Measurements from ENCODE around the gene BCAS2.
"Not testable (repeated sequence)": the region's sequence is repeated elsewhere in the genome, so short reads cannot be mapped to it uniquely, and the experiment has no call there.

The BCAS2 gene

GRCh38 chr1:114581335-114582287 is at the start of gene BCAS2:
Gene BCAS2 (minus strand): TSS chr1:114581615. CDS start chr1:114581591, 24 bp downstream.
- peak; percentile 96 to 97 for DNase-seq (ENCODE audit: low read depth in 2 of 2)

GRCh38 chr1:114627107-114627506 is 45.7 kb upstream of the BCAS2 start:
- DNase-seq (ENCODE audit: low read depth in 2 of 2), result no peak

GRCh38 chr1:114623364-114623763 is 41.9 kb upstream of the BCAS2 start:
- DNase-seq (ENCODE audit: low read depth in 2 of 2), result no peak

- no peak for DNase-seq (ENCODE audit: low read depth in 2 of 2)
Measured at GRCh38 chr1:114620419-114620818, 39.0 kb upstream of the BCAS2 start.

- no peak for DNase-seq (ENCODE audit: low read depth in 2 of 2)
Measured at GRCh38 chr1:114618606-114619005, 37.2 kb upstream of the BCAS2 start.

DNA sequence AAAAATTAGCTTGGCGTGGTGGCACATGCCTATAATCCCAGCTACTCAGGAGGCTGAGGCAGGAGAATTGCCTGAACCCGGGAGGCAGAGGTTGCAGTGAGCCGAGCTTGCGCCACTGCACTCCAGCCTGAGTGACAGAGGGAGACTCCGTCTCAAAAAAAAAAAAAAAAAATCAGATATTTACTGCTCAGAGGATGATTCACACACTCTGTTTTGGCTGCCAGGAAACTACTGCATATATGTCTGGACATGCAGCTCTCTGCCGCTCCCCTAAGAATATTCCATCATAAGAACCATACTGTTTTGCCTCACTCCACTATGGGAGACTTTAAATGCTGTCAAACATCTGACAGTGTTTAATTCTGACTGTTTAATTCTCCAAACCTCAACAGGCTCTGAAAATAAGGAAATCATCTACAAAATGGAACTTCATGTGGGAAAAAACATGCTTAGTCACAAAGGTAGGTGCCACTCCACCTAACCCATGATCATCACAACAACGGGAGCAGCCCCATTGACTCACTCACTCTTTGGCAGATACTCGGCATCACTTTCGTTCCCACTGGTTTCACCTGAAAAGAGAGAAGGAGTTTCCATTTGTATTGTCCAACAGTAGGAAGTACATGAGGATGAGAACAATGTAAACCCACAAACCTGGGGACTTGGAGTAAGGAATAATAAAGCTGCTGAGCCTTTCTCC is 29.3 kb upstream of the BCAS2 start:
- no peak for DNase-seq (ENCODE audit: low read depth in 2 of 2)

DNA sequence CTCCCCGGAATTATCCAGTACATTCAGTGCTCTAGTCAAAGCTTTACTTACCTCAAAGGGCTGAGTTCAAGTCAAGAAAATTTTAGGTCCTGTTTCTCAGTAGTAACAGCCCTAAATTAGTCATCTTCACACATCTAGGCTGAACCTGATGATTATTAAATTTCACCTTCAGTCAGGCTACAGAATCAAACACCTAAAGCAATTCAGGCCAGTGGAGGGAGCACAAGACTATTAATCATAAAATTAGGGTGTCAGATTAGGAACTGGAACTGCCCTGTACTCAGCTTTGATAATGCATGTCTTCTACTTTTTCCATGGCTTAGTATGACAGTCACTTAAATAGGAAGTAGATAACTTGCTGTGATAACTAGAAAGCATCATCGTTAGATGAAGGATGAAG is 28.4 kb upstream of the BCAS2 start:
- no peak for DNase-seq (ENCODE audit: low read depth in 2 of 2)

DNA sequence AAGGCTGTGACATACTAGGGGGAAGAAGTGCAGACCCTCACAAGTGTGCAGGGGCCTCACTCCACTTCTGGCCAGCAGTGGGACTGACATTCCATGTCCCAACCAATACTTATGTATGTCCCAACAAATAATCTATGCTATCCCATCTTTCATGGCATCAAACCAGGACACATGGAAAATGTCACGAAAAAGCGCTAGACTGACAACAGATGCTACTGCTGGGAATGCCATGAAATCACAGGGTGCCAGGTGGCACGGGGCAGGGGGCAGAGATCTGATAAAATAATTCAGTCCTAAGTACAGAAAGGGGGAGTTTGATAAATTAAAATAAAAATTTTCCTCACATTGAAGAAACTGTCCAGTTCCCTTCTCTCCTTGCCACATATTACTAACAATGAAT is 27.6 kb upstream of the BCAS2 start:
- no peak for DNase-seq (ENCODE audit: low read depth in 2 of 2)

DNA sequence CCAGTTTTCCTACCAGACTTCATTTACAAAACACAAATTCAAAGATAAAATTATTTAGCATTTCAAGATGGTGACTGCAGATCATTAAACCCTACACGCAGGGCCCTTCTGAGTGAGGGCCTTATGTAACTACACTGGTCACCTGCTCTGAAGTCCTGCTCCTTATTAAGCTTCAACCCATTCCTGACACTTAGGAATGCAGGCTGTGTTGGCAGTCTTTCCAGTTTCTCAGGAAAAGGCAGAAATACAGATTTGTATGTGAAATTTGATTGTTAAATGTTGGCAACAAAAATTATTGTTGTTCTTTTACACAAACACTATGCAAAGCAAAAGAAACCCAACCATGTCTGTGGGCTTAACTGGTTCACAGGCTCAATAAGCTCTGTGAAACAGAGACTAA is 25.8 kb upstream of the BCAS2 start:
- DNase-seq (ENCODE audit: low read depth in 2 of 2), result no peak

DNA sequence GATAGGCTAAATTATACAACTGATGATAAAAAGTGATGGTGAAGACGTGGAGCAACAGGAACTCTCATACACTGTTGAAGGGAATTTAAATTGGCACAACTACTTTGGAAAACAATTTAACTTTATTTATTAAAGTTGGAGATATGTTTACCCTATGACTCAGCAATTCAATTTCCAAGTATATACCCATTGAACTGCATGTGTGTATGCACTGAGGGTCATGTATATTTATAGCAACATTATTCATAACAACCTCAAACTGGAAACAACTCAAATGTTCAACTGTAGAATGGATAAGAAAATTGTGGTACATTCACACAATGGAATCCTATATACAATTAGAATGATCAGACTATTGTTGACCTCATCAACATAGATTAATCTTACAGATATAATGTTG is 16.5 kb upstream of the BCAS2 start:
- DNase-seq (ENCODE audit: low read depth in 2 of 2), result no peak

DNA sequence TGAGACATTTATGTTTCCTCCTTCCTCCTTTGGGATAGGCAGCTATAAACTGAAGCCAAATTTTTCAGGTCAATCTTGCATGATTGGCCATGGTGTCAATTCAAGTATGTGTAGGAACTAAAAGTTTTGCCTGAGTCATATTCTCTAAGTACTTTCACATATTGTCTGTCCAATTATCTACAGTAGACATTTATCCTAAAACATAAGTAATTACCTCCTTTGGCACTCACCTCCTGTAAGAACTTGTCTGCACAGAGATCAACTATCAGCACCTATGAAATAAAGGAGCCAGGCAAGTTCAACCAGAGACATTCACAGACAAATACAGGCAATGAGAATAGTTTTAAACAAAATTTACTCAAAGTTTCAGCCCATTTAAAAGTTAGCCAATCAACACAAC is 14.2 kb upstream of the BCAS2 start:
- DNase-seq (ENCODE audit: low read depth in 2 of 2), result no peak

DNA sequence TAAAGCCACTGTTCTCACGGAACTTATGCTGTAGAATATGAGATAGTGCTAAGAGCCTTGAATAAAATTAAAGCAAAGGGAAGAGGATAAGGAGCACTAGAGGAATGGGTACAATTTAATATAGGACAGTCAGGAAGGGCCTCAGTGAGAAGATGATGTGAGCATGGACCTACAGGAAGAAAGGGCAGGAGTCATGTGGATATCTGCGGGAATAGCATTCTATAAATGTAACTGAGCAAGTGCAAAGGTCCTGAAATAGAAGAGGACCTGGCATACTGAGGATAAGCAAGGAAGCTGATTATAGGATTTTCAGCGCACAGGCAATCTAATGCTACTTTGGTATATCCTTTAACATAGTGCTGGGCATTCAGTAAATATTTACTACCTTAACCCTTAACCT is 12.6 kb upstream of the BCAS2 start:
- no peak for DNase-seq (ENCODE audit: low read depth in 2 of 2)

- no peak for DNase-seq (ENCODE audit: low read depth in 2 of 2)
Measured at GRCh38 chr1:114589122-114589521, 7.7 kb upstream of the BCAS2 start.

- DNase-seq (ENCODE audit: low read depth in 2 of 2), result no peak
Measured at GRCh38 chr1:114588196-114588689, 6.8 kb upstream of the BCAS2 start.

- no peak for DNase-seq (ENCODE audit: low read depth in 2 of 2)
Measured at GRCh38 chr1:114587203-114587991, 6.0 kb upstream of the BCAS2 start.

DNA sequence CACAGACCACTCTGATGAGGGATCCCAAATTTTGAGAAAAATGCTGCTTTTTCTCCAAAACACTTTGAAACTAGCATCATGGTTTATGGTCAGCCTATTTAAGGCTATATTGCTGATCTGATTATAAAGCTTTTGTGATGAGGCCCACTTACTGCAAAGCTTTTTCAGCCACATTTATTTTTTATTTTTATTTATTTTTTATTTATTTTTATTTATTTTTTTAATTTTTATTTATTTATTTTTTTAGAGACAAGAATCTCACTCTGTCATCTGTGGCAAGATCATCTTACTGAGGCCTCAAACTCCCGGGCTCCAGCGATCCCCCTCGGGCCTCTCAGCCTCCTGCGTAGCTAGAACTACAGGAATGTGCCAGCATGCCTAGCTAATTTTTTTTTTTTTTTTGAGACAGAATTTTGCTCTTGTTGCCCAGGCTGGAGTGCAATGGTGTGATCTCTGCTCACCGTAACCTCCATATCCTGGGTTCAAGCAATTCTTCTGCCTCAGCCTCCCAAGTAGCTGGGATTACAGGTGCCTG is 5.2 kb upstream of the BCAS2 start:
- no peak for DNase-seq (ENCODE audit: low read depth in 2 of 2)

DNA sequence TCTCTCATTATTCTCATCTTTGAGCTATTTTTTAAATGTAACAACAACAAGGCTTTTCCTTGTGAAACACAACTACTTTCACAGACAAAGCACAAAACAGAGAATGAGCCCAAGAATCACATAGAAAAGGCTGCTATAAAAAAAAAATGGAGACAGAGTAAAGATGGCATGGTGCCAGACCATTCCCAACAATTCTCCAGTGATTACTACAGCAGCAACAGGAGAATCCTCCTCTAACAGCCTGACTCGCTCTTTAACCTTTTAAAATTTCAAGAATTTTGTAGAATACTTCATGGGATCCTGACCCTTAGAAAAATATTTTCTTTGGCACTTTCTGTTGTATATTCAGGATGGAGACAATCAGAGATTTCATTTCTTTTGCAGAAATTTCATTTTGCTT is 3.8 kb upstream of the BCAS2 start:
- DNase-seq (ENCODE audit: low read depth in 2 of 2), result peak; percentile 19 to 26

DNA sequence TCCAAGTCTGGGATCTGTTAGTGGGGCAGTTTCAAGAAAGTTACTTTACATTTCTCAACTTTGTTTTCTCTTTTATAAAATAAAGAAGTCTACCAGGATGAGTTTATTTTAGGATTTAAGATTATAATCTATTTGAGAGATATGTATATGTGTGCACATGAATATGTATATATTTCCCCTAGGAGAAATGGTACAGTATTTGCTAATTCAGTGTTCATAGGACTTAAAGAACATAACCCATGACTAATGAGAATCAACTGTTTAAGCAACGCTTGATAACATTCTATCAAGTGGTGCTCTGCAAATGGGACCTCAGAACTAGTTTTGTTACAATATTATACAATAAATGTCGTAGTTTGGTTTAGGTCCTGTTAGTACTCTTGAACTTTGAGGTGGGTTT is 7.0 kb downstream of the BCAS2 start:
- no peak for DNase-seq (ENCODE audit: low read depth in 2 of 2)

GRCh38 chr1:114564141-114564540 is 17.3 kb downstream of the BCAS2 start:
- no peak for DNase-seq (ENCODE audit: low read depth in 2 of 2)

DNA sequence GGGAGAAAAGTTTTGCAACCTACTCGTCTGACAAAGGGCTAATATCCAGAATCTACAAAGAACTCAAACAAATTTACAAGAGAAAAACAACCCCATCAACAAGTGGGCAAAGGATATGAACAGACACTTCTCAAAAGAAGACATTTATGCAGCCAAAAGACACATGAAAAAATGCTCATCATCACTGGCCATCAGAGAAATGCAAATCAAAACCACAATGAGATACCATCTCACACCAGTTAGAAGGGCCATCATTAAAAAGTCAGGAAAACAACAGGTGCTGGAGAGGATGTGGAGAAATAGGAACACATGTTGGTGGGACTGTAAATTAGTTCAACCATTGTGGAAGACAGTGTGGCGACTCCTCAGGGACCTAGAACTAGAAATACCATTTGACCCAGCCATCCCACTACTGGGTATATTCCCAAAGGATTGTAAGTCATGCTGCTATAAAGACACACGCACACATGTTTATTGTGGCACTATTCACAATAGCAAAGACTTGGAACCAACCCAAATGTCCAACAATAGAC is 18.4 kb downstream of the BCAS2 start:
- not testable (repeated sequence) for DNase-seq (ENCODE audit: low read depth in 2 of 2)

DNA sequence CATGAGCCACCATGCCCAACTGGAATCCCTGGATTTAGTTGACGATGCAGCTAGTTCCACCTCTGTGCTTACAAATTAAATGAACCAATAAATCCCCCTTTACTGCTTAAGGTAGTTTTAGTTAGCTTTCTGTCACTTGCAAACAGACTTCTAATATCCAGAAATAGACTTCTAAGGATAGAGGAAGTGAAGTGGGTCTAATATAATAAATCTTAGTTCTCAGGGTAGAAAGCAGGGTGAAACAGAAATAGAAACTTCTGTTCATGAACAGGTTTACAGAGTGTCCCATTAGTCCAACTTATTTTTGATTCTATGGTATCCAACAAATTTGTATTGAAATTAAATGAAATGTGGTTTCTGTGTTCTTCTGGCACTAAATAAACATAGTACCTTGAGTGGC is 20.1 kb downstream of the BCAS2 start:
- no peak for DNase-seq (ENCODE audit: low read depth in 2 of 2)

GRCh38 chr1:114559356-114559755 is 22.1 kb downstream of the BCAS2 start:
- DNase-seq (ENCODE audit: low read depth in 2 of 2), result no peak
